ENCODE measurements around the gene TECTB.
"Not testable (repeated sequence)": the region's sequence is repeated elsewhere in the genome, so short reads cannot be mapped to it uniquely, and the experiment has no call there.

TECTB gene

GRCh38 chr10:112283100-112283499, at the start of gene TECTB:
Gene TECTB, plus strand, starts transcription at chr10:112283400. Its CDS starts 335 bp downstream, at chr10:112283735.
- no peak for DNase-seq (ENCODE audit: low spot score)

- DNase-seq (ENCODE audit: low spot score), result no peak
Measured at GRCh38 chr10:112235141-112235540, 48.1 kb upstream of the TECTB start.

GRCh38 chr10:112235920-112236319, 47.3 kb upstream of the TECTB start:
- no peak for DNase-seq (ENCODE audit: low spot score)

- no peak for DNase-seq (ENCODE audit: low spot score)
Measured at GRCh38 chr10:112236486-112236885, 46.7 kb upstream of the TECTB start.

- DNase-seq (ENCODE audit: low spot score), result no peak
Measured at GRCh38 chr10:112239347-112239746, 43.9 kb upstream of the TECTB start.

GRCh38 chr10:112240441-112240840, 42.8 kb upstream of the TECTB start:
- DNase-seq (ENCODE audit: low spot score), result no peak

- DNase-seq (ENCODE audit: low spot score), result no peak
Measured at GRCh38 chr10:112241651-112242341, 41.4 kb upstream of the TECTB start.

GRCh38 chr10:112242769-112243168, 40.4 kb upstream of the TECTB start:
- no peak for DNase-seq (ENCODE audit: low spot score)

- DNase-seq (ENCODE audit: low spot score), result no peak
Measured at GRCh38 chr10:112243713-112244112, 39.5 kb upstream of the TECTB start.

- no peak for DNase-seq (ENCODE audit: low spot score)
Measured at GRCh38 chr10:112244197-112244596, 39.0 kb upstream of the TECTB start.

- DNase-seq (ENCODE audit: low spot score), result no peak
Measured at GRCh38 chr10:112247791-112248190, 35.4 kb upstream of the TECTB start.

GRCh38 chr10:112248584-112249295, 34.5 kb upstream of the TECTB start:
- DNase-seq (ENCODE audit: low spot score), result no peak

- no peak for DNase-seq (ENCODE audit: low spot score)
Measured at GRCh38 chr10:112249722-112250121, 33.5 kb upstream of the TECTB start.

- no peak for DNase-seq (ENCODE audit: low spot score)
Measured at GRCh38 chr10:112250555-112250954, 32.6 kb upstream of the TECTB start.

- not testable (repeated sequence) for DNase-seq (ENCODE audit: low spot score)
Measured at GRCh38 chr10:112251238-112251637, 32.0 kb upstream of the TECTB start.

- DNase-seq (ENCODE audit: low spot score), result no peak
Measured at GRCh38 chr10:112258407-112258806, 24.8 kb upstream of the TECTB start.

- no peak for DNase-seq (ENCODE audit: low spot score)
Measured at GRCh38 chr10:112259688-112260087, 23.5 kb upstream of the TECTB start.

GRCh38 chr10:112260831-112261230, 22.4 kb upstream of the TECTB start:
- no peak for DNase-seq (ENCODE audit: low spot score)

- no peak for DNase-seq (ENCODE audit: low spot score)
Measured at GRCh38 chr10:112261281-112261822, 21.8 kb upstream of the TECTB start.

GRCh38 chr10:112262546-112262945, 20.7 kb upstream of the TECTB start:
- DNase-seq (ENCODE audit: low spot score), result no peak

- DNase-seq (ENCODE audit: low spot score), result no peak
Measured at GRCh38 chr10:112265745-112266144, 17.5 kb upstream of the TECTB start.

GRCh38 chr10:112269266-112269665, 13.9 kb upstream of the TECTB start:
- DNase-seq (ENCODE audit: low spot score), result no peak

- no peak for DNase-seq (ENCODE audit: low spot score)
Measured at GRCh38 chr10:112271982-112272381, 11.2 kb upstream of the TECTB start.

Data from iPS-NIHi11 (cell line).